Hematopoietic multipotent progenitor cell treated with erythropoietin and hydrocortisone succinate and interleukin-3 and kit ligand, for 4 days (in vitro differentiated cells): ENCODE measurements around the gene VASP.
"Not testable (repeated sequence)": the region's sequence is repeated elsewhere in the genome, so short reads cannot be mapped to it uniquely, and the experiment has no call there.

Experiments used
- DNase-seq: peaks from one replicate; pipeline ENCODE4 v3.0.0-alpha.2; 2015

Gene VASP

GRCh38 chr19:45499196-45500180, 7.8 kb upstream of the VASP start:
- peak; percentile 81 for DNase-seq

GRCh38 chr19:45500918-45501729, 6.2 kb upstream of the VASP start:
- no peak for DNase-seq

DNA sequence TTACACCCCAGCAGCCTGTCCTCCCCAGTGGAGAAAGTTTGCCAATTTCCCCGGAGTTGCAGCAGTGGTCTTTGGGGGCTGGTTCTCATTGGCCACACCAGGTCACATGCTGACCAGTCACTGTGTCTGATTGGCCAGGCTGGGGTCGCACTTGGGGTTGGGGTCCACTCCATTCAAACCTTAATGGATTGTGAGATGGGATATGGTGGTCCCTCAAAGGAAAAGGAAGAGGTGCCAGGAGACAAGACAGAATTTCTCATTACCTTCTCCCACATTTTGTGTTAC, 5.6 kb upstream of the VASP start:
- DNase-seq = no peak

DNA sequence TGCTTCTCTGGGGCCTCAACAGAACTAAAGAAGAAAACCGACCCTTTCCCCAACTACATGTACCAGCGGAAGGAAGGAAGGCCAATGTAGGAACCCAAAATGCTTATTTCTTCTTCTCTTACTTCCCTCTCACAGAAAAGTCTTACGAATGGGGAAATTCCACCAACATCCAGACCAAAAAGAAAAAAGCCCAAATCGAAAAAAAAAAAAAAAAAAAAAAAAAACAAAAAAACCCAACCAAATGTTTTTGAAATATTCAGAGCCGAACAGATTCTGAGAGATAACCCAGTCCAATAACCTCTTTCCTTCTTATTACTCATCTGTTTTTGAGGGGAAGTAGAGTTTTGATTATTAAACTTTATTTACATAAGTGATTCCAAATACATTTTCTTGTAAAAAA, 5.2 kb upstream of the VASP start:
- DNase-seq = no peak

- DNase-seq = no peak
These were observed 3.4 kb upstream of the VASP start for GRCh38 chr19:45503909-45504308.

GRCh38 chr19:45505151-45505995, 1.9 kb upstream of the VASP start:
- DNase-seq = no peak

- no peak for DNase-seq
These were observed 1.4 kb upstream of the VASP start for GRCh38 chr19:45505996-45506245.

DNA sequence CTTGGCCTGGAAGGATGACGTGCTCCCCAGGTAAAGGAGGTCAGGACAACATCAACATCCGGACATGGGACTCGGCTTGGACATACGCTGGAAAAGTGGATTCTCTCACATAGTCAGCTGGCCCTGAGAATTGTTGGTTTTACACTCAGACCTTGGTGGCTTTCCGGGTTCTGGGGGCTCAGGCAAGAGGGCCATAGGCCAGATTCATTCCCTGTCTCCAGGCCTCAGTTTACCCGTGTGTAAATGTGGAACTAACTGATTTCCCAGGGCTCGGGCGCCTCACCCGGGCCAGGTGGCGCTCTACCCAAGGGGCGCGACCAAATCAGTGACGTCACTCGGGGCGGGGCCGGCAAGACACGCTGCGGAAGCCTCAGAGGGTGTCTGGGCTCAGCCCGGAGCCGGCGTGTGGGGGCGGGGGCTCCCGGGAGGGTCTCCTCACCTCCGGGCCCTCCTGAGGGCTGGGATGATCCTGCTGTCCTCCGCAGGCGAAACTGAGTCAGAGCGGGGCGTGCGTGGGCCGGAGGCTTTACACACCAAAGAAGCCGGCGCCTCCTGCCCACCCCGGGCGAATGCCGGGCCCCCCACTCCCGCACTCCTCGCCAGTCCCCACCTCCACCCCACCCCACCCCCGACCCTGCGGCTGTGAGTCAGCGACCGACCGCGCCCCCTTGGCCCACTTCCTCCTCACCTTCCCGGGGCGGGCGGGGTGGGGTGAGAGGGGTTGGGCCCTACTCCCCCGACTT, 862 bp upstream of the VASP start:
- DNase-seq = peak; percentile 97

DNA sequence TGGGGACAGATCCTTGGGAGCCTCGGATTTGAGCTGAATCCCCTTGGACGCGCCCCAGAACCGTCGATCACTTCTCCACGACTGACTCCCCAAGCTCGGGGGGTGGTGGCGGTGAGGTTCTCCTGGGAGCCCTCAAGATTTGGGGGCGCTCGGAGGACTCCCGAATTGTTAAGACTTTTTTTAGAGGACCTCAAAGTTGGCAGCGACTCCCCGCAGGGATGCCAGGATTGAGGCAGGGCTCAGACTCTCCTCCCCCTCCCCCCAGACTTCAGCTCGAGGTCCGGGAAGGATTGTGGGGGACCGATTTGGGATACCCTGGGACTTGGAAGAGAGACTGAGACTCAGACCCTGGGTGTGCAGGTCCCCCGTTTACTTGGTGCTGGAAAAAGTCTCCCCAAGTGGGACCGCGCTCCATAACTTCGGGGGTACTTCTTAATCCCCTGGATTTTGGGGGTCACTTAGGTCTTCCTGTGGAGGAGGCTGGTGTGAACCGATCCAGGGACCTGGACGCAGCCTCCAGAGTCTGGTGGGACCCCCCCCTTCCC, 665 bp downstream of the VASP start:
- peak; percentile 31 for DNase-seq

- DNase-seq = peak; percentile 46
These were observed 1.2 kb downstream of the VASP start for GRCh38 chr19:45508417-45508860.

DNA sequence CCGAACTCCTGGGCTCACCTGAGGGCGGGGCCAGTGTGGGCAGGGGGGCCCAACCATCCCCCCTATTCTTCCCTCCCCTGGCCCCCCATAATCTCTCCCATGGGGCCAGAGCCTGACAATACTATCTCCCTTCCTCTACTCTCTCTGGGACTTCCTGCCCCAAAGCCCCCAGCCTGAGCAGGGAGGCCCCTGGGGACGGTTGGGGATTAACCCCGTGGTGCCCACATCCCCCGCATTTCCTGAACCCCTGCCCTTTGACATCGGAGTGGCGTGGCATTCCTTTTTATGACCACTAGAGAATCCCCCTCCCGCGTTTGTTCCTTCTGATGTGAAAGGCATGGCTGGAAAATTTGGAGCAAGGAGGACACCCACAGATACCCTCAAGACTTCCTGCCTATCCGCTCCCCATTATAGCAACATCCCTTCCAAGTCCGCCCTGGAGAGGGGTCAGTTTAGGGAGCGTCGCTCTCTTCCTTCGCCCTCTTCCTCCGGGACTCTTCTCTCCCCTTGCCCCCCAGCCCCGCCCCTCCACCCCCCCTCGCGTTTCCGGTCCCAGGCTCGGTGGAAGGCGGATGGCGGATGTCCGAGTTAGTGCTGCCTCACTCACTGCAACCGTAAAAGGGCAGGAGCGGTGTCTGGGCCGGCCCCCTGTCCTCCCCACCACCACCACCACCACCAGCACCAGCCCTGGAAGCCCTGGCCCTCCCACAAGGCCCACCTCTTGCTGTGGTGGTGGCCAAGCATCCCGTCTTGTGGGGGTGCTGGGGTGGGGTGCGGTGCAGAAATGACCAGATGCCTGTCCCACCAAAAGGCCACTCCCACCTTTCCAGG, 1.8 kb downstream of the VASP start:
- peak; percentile 83 for DNase-seq

DNA sequence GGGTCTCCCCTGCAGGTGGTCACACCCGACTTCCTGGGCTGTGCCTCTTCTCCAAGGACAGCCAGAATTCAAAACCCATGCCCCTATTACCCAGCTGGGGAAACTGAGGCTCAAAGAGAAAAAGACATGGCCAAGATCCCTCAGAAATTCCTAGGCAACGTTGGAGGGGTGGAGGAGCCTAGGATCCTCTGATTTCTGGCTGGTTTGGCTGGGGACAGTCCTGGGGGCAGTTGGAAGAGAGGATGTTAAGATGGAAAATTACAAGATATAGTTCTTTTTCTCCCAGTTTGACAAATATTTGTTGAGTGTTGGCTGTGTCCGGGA, 2.4 kb downstream of the VASP start:
- no peak for DNase-seq

DNA sequence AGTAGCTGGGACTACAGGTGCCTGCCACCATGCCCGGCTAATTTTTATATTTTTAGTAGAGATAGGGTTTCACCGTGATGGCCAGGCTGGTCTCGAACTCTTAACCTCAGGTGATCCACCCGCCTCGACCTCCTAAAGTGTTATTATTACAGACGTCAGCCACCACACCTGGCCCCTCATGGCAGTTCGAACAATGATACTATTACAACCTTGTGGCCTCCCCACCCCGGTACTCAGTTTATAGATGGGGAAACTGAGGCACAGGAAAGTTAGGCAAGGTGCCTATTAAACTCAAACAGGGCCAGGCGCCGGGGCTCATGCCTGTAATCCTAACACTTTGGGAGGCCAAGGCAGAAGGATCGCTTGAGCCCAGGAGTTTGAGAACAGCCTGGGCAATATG, 3.1 kb downstream of the VASP start:
- DNase-seq = not testable (repeated sequence)

GRCh38 chr19:45511074-45511473, 3.8 kb downstream of the VASP start:
- no peak for DNase-seq

GRCh38 chr19:45512881-45513483, 5.7 kb downstream of the VASP start:
- no peak for DNase-seq

- DNase-seq = no peak
These were observed 7.2 kb downstream of the VASP start for GRCh38 chr19:45514376-45515051.

DNA sequence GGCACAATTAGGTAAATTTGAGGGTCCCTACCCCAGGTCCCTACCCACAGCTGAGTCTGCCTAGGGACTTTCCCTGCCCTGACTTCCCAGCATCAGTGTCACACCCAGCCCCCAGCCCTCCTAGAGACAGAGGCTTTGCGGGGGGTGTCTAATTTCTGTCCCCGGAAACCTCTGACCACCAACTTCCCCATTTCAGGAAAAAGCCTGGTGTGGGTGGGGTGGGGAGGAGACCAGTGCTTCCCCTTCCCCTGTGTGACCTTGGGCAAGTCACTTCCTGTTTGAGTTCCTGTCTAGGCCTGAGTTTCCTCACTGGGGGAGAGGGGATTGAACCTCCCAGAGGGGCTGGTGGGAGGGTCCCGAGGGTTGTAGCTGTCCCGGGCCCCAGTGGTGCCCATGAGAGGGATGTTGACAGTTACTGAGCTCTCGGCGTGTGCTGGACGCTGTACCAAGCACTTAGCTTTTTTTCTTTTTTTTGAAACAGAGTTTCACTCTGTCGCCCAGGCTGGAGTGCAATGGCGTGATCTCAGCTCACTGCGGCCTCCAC, 7.9 kb downstream of the VASP start:
- DNase-seq = peak; percentile 88

- no peak for DNase-seq
These were observed 8.6 kb downstream of the VASP start for GRCh38 chr19:45515807-45516401.

DNA sequence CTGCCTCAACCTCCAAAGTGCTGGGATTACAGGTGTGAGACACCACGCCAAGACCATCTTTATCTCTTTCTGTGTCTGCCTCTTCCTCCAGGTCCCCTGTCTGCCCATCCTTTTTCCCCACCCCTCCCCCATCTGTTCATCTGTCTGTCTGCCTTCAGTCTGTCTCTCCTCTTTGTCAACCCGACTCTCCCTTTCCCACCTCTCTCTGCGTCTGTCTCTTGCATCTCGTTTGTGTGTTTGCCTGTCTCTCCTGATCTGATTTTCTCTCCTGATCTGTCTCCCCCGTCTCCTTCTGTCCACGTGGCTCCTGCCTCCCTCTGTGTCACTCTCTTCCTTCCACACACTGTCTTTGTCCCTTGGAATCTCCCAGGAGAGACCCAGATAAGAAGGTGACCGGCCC, 10.0 kb downstream of the VASP start:
- no peak for DNase-seq
